ENCODE data around the gene KIFBP. TPM values are rescaled to one million over a fixed set of nuclear protein-coding genes. Genes with fewer than 3 reads are reported as not detected.

KIFBP gene
- total and polyA plus RNA-seq, 7 donors: 12.2 to 34.6 (median 21.0) TPM

DNA sequence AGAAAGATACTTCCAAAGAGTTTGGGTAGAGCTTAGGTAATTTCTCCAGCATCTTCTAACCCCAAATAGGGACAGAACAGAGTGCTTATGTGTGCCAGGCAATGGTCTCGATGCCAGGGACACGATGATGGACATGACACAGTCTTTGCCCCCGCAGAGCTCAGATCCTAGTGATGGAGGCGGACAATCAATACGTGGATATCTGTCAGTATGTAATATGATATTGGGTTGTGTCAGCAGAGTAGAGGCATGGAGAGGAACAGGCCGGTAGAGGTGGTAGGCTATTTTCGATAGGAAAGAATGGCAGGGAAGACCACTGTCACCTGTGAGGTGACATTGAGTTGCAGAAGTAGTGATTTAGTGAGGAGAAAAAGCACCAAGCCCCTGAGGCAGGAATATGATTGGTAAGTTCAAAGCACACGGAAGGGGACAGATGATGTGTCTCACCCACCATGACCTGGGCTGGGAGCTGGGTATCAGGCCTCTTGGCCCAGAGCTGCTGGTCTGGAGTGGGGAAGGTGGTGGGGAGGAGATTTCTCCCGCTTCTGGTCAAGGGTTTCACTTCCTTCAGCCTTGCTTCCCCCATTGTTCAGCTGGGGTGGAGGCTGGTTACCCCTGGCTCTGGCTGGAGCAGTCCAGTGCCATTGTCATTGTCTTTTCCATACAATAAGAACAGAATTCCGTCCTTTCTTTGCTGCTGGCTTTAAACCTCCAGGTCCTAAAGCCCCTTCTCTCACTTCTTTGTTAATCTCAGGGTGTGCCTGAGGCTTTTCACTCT is 63.3 kb downstream of the KIFBP start:
- H3K27me3 ChIP-seq: no peaks in the 10 kb centered on the region
- no peaks in the 10 kb centered on the region for H3K9me3 ChIP-seq
- intact Hi-C loops (cut with DNase I): no loop called here
- DNase-seq: no peak
- peak overlapping the region; percentile 8 to 57 (median 33) for H3K27ac ChIP-seq
- H3K4me3 ChIP-seq: no peak overlapping the region
- TF ChIP-seq POLR2A (IDR thresholded peaks at IDR 0.05) (no peak), POLR2AphosphoS5 (IDR thresholded peaks at IDR 0.05) (no peak), EP300 (IDR thresholded peaks at IDR 0.05) (no peak)
- TF ChIP-seq, protein P1, sequence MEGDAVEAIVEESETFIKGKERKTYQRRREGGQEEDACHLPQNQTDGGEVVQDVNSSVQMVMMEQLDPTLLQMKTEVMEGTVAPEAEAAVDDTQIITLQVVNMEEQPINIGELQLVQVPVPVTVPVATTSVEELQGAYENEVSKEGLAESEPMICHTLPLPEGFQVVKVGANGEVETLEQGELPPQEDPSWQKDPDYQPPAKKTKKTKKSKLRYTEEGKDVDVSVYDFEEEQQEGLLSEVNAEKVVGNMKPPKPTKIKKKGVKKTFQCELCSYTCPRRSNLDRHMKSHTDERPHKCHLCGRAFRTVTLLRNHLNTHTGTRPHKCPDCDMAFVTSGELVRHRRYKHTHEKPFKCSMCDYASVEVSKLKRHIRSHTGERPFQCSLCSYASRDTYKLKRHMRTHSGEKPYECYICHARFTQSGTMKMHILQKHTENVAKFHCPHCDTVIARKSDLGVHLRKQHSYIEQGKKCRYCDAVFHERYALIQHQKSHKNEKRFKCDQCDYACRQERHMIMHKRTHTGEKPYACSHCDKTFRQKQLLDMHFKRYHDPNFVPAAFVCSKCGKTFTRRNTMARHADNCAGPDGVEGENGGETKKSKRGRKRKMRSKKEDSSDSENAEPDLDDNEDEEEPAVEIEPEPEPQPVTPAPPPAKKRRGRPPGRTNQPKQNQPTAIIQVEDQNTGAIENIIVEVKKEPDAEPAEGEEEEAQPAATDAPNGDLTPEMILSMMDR (IDR thresholded peaks at IDR 0.05): no peak
- H3K36me3 ChIP-seq: no peaks in the 10 kb centered on the region
- whole genome bisulfite sequencing, 2 donors: 84 to 87% methylated on average over 10 of the region's 10 CpGs
- no peaks in the 10 kb centered on the region for H3K4me1 ChIP-seq

DNA sequence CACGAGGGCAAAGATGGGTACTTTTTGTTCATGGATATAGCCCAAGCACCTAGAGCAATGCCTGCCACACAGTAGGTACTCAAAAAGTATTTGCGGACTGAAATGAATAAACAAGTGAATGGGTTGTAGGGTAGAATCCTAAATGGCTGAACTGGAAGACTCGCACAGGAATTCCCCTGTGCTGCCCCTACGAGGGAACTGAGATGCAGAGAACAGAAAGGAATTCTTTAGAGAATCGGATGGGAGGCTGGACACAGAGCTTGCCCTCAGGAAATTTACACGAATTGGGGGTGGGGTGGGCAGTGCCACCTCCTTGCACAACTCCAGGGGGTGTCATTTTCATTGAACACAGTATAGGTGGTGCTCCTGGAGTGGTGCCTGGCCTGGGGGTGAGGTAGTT is 64.1 kb downstream of the KIFBP start:
- WGBS, 2 donors: 77 to 87% methylated on average over 6 of the region's 6 CpGs
- intact Hi-C loops (cut with DNase I): no loop called here
- Histone ChIP-seq H3K36me3 (no peaks in the 10 kb centered on the region), H3K4me1 (no peaks in the 10 kb centered on the region), H3K4me3 (no peak overlapping the region), H3K9me3 (no peaks in the 10 kb centered on the region), H3K27ac (peak overlapping the region in 1 of 4 donors; percentile 57), H3K27me3 (no peaks in the 10 kb centered on the region)
- no peak for DNase-seq
- TF ChIP-seq POLR2A (IDR thresholded peaks at IDR 0.05) (no peak), POLR2AphosphoS5 (IDR thresholded peaks at IDR 0.05) (no peak), EP300 (IDR thresholded peaks at IDR 0.05) (no peak)
- TF ChIP-seq, protein P1 (IDR thresholded peaks at IDR 0.05): no peak

DNA sequence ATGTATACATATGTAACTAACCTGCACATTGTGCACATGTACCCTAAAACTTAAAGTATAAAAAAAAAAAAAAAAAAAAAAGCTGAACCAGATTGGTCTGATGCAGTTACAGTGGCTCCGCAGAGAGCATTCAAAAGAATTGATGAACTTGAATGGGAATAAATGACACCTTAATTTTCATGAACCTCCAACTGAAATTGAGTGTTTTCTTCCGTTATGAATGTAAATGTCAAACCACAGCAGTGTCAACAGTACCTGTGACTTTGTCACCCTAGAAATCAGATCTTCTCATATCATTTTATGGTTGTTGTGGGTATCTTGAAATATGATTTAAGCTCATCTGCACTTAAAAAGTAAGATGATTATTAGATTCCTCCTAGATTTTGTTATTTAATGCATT is 66.6 kb downstream of the KIFBP start:
- TF ChIP-seq POLR2A (IDR thresholded peaks at IDR 0.05) (no peak), POLR2AphosphoS5 (IDR thresholded peaks at IDR 0.05) (no peak)
- TF ChIP-seq, protein P1 (IDR thresholded peaks at IDR 0.05): no peak
- peak overlapping the region in 1 of 4 donors; percentile 25 for H3K27ac ChIP-seq
- 78 to 83% methylated on average over 2 of the region's 2 CpGs for WGBS, 2 donors

DNA sequence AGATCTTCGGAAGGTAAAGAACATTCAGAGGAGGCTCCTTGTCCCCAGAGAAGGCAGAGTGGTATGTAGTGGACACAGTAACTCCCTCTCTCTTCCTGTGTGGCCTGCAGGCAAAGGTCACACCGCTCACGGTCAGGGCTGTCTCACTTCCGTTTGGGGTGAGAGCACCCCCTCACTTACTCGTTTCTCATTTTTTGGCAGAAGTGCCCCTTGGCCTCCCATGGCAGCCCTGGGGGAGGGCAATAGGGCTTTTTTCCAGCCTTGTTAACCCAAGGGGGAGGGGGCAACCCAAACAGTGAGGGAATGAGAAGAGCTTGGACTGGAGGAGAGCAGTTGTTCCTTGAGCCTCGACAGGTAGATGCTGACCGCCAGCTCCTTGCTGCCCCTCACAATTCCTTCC is 67.5 kb downstream of the KIFBP start:
- Histone ChIP-seq H3K27me3 (no peaks in the 10 kb centered on the region), H3K27ac (peak overlapping the region in 3 of 4 donors; percentile 17 to 60 (median 49)), H3K4me1 (no peaks in the 10 kb centered on the region), H3K36me3 (no peaks in the 10 kb centered on the region), H3K9me3 (no peaks in the 10 kb centered on the region), H3K4me3 (no peak overlapping the region)
- WGBS, 2 donors: 59 to 63% methylated on average over 7 of the region's 7 CpGs
- DNase-seq: no peak
- intact Hi-C loops (cut with DNase I): no loop called here
- TF ChIP-seq POLR2AphosphoS5 (IDR thresholded peaks at IDR 0.05) (peak in 1 of 4 donors; percentile 44), EP300 (IDR thresholded peaks at IDR 0.05) (no peak), POLR2A (IDR thresholded peaks at IDR 0.05) (no peak)
- TF ChIP-seq, protein P1 (IDR thresholded peaks at IDR 0.05): no peak

More for the DNA sequence above, 66.6 kb downstream of the KIFBP start:
- Histone ChIP-seq H3K27me3 (no peaks in the 10 kb centered on the region), H3K36me3 (no peaks in the 10 kb centered on the region), H3K9me3 (no peaks in the 10 kb centered on the region), H3K4me3 (no peak overlapping the region), H3K4me1 (no peaks in the 10 kb centered on the region)
- no peak for DNase-seq
- intact Hi-C loops (cut with DNase I): no loop called here

All from sigmoid colon (tissue), 7 donors.